OCI-LY3 (cell line): ENCODE measurements around the gene NUP133.

ENCODE experiments used
- H2AFZ ChIP-seq: fragments of 200-600, 300-600 bp; shearing (Covaris generic); 2 replicates; pipeline ENCODE4 v1.6.0; 2014; ENCODE audit warnings: antibody characterized with exemption, low read depth, low read length
- H3K27ac ChIP-seq: fragments of 200-600, 300-600 bp; sonication (generic); 2 replicates; pipeline ENCODE4 v1.5.1; 2014; ENCODE audit warnings: mild to moderate bottlenecking, low read length, moderate library complexity, mixed read lengths
- H3K27me3 ChIP-seq: fragments of 200-600, 300-600 bp; sonication (generic); 2 replicates; pipeline ENCODE4 v1.6.1; 2014; ENCODE audit warnings: low read depth, low read length, mixed read lengths
- H3K36me3 ChIP-seq: fragments of 200-600, 300-600 bp; sonication (generic); replicated peaks from 2 replicates; pipeline ENCODE3; 2014; ENCODE audit warnings: low read depth, low read length, mixed read lengths
- H3K4me1 ChIP-seq: fragments of 300-600, 200-600 bp; sonication (generic); 2 replicates; pipeline ENCODE4 v1.6.1; 2014; ENCODE audit warnings: low read length, mixed read lengths
- H3K4me2 ChIP-seq: fragments of 200-600, 300-600 bp; sonication (generic); 2 replicates; pipeline ENCODE4 v1.6.1; 2014; ENCODE audit warnings: low read length, mixed read lengths
- H3K4me3 ChIP-seq: fragments of 300-600, 200-600 bp; sonication (generic); 2 replicates; pipeline ENCODE4 v1.5.1; 2014; ENCODE audit warnings: antibody characterized with exemption, mild to moderate bottlenecking, low read length, moderate library complexity
- H3K79me2 ChIP-seq: fragments of 300-600, 200-600 bp; shearing (Covaris generic); 2 replicates; pipeline ENCODE4 v1.6.1; 2014; ENCODE audit warnings: mild to moderate bottlenecking, low read length, mixed read lengths
- H3K9ac ChIP-seq: fragments of 300-600, 200-600 bp; shearing (Covaris generic); 2 replicates; pipeline ENCODE4 v1.6.0; 2014; ENCODE audit warnings: mild to moderate bottlenecking, low read length, moderate library complexity
- H3K9me3 ChIP-seq: fragments of 200-600, 300-600 bp; shearing (Covaris generic); 2 replicates; pipeline ENCODE4 v1.6.1; 2014; ENCODE audit warnings: low read length, mixed read lengths; ENCODE audit not compliant: insufficient read depth
- H4K20me1 ChIP-seq: fragments of 200-600, 300-600 bp; sonication (generic); 2 replicates; pipeline ENCODE4 v1.6.1; 2016; ENCODE audit warnings: low read length, mixed read lengths; ENCODE audit not compliant: insufficient read depth
- EZH2phosphoT487 ChIP-seq: fragments of 200-600 bp; shearing (Covaris generic); IDR thresholded peaks from 2 replicates; pipeline ENCODE4 v1.6.1; 2018; ENCODE audit warnings: antibody characterized with exemption, mixed run types, low read depth
- TF ChIP-seq, protein P1 (sequence below): fragments of 200-600, 300-600 bp; sonication (generic); IDR thresholded peaks from 2 replicates; pipeline ENCODE4 v1.5.1; 2014; ENCODE audit warnings: antibody characterized with exemption, low read length, low read depth

The NUP133 gene

DNA sequence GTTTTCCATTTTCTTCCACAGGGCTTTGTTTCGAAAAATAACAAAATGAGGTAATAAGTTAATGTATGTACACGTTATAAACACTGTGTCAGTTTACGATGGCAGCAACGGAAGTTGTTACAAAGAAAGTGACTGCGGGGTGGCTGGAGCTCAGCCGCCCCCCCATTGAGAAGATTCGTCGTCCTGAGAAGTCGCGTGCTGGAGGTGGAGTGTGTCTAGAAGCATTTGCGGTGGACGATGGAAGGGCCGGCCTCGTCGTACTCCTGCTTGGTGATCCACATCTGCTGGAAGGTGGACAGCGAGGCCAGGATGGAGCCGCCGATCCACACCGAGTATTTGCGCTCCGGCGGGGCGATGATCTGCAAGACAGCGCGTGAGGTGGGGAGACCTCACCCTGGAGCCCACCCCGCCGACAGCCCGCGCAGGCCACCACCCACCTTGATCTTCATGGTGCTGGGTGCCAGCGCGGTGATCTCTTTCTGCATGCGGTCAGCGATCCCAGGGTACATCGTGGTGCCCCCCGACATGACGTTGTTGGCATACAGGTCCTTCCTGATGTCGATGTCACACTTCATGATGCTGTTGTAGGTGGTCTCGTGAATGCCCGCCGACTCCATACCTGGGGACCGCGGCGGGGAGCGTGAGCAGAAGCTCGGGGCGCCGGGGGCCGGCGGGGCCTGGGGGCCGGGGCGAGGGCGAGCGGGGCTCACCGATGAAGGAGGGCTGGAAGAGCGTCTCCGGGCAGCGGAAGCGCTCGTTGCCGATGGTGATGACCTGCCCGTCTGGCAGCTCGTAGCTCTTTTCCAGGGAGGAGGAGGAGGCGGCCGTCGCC is 76.6 kb downstream of the NUP133 start:
- Histone ChIP-seq H3K27me3 (peaks cover 20% of the 10 kb centered on the region), H3K4me3 (no peak overlapping the region), H3K36me3 (no peaks in the 10 kb centered on the region), H3K27ac (no peak overlapping the region), H3K9me3 (no peaks in the 10 kb centered on the region), H4K20me1 (no peaks in the 10 kb centered on the region), H2AFZ (no peak overlapping the region), H3K9ac (no peak overlapping the region), H3K79me2 (no peaks in the 10 kb centered on the region), H3K4me1 (peaks cover 23% of the 10 kb centered on the region), H3K4me2 (no peak overlapping the region)
- TF ChIP-seq EZH2phosphoT487 = no peak
- TF ChIP-seq, protein P1, sequence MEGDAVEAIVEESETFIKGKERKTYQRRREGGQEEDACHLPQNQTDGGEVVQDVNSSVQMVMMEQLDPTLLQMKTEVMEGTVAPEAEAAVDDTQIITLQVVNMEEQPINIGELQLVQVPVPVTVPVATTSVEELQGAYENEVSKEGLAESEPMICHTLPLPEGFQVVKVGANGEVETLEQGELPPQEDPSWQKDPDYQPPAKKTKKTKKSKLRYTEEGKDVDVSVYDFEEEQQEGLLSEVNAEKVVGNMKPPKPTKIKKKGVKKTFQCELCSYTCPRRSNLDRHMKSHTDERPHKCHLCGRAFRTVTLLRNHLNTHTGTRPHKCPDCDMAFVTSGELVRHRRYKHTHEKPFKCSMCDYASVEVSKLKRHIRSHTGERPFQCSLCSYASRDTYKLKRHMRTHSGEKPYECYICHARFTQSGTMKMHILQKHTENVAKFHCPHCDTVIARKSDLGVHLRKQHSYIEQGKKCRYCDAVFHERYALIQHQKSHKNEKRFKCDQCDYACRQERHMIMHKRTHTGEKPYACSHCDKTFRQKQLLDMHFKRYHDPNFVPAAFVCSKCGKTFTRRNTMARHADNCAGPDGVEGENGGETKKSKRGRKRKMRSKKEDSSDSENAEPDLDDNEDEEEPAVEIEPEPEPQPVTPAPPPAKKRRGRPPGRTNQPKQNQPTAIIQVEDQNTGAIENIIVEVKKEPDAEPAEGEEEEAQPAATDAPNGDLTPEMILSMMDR = no peak

DNA sequence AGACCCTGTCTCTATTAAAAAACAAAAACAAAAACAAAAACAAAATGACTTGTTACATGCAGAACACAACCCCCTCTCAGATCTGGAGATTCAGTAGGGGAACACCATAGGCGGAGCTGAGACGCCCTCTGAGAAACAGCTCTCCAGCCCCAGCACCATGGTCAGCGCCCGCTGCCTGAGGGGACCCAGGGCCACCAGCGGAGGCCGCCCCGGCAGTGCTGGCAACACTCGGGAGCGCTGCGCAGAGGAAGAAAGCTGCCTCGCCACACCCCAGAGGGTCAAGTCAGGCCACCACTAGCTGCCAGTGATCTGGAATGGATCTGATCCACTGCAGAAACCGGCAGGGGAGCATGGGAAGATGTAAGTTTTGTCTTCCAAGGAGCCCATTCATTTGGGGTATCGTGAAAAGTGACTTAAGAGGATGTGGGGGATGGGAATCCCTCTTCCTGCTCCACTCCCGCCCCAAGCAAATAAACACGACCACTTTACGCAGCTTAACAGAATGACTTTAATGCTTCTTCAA is 77.3 kb downstream of the NUP133 start:
- no peaks in the 10 kb centered on the region for H3K36me3 ChIP-seq
- H3K79me2 ChIP-seq = no peaks in the 10 kb centered on the region
- no peaks in the 10 kb centered on the region for H4K20me1 ChIP-seq
- H2AFZ ChIP-seq = no peak overlapping the region
- no peak overlapping the region for H3K9ac ChIP-seq
- peaks cover 27% of the 10 kb centered on the region for H3K27me3 ChIP-seq
- H3K4me3 ChIP-seq = no peak overlapping the region
- H3K9me3 ChIP-seq = no peaks in the 10 kb centered on the region
- no peak for TF ChIP-seq EZH2phosphoT487
- TF ChIP-seq, protein P1 = no peak
- H3K4me2 ChIP-seq = no peak overlapping the region
- no peak overlapping the region for H3K27ac ChIP-seq
- peaks cover 23% of the 10 kb centered on the region for H3K4me1 ChIP-seq

DNA sequence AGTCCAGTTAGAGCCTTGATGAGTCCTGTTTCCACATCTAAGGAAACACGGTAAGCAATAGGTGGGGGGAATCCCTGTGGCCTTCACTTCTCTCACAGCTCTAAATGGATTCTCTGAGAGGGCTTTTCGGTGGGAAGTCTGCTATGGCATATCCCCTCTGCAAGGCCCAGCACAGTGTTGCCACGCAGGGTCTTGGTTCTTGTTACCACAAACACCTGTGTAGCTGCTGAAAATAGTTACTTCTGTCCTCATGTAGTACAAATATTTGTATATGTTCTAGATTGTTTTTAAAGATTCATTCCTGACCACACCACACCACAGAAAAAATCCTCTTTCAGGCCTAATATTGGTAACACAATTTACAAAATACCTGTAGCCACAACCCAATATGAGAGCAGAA is 79.9 kb downstream of the NUP133 start:
- Histone ChIP-seq H3K4me3 (no peak overlapping the region), H3K9me3 (peaks cover 7% of the 10 kb centered on the region; the same call in 1 of the 2 replicates), H3K4me1 (peaks cover 23% of the 10 kb centered on the region), H4K20me1 (no peaks in the 10 kb centered on the region), H3K79me2 (no peaks in the 10 kb centered on the region), H3K9ac (no peak overlapping the region), H3K27me3 (peaks cover 40% of the 10 kb centered on the region), H3K4me2 (no peak overlapping the region), H3K36me3 (peaks cover 5% of the 10 kb centered on the region), H3K27ac (no peak overlapping the region), H2AFZ (no peak overlapping the region)
- TF ChIP-seq EZH2phosphoT487 = no peak
- TF ChIP-seq, protein P1 = no peak

DNA sequence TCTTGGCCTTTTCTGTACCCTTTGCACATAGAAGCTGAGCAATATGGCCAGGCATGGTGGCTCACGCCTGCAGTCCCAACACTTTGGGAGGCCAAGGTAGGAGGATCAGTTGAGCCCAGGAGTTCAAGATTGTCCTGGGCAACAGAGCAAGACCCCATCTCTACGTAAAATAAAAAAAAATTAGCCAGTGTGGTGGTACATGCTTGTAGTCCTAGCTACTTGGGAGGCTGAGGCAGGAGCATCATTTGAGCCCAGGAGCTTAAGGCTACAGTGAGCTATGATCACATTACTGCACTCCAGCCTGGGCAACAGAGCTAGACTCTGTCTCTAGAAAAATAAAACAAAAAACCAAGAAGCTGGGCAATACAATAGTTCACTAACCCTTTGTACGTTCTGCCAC is 80.6 kb downstream of the NUP133 start:
- Histone ChIP-seq H2AFZ (no peak overlapping the region), H3K36me3 (peaks cover 5% of the 10 kb centered on the region), H3K27me3 (peaks cover 44% of the 10 kb centered on the region), H3K4me3 (no peak overlapping the region), H3K9me3 (peaks cover 7% of the 10 kb centered on the region; the same call in 1 of the 2 replicates), H3K27ac (no peak overlapping the region), H3K4me2 (no peak overlapping the region), H3K79me2 (no peaks in the 10 kb centered on the region), H3K4me1 (peaks cover 23% of the 10 kb centered on the region), H3K9ac (no peak overlapping the region), H4K20me1 (no peaks in the 10 kb centered on the region)
- TF ChIP-seq EZH2phosphoT487 = no peak
- TF ChIP-seq, protein P1 = no peak
